Stimulated activated CD8-positive, alpha-beta memory T cell treated with anti-CD3 and anti-CD28 coated beads, Interleukin-12 subunit alpha, Interleukin-12 subunit beta, amount 100 ng/mL, for 4 hours (primary cell): ENCODE results near the gene METTL13.
"Not testable (repeated sequence)": the region's sequence is repeated elsewhere in the genome, so short reads cannot be mapped to it uniquely, and the experiment has no call there.

Source experiments
- DNase-seq: peaks from one replicate; pipeline ENCODE4 v3.0.0-alpha.2; 2020; ENCODE audit warnings: low read depth

The METTL13 gene

GRCh38 chr1:171769754-171770153 is 11.7 kb upstream of the METTL13 start:
- no peak for DNase-seq

GRCh38 chr1:171772312-171772711 is 9.1 kb upstream of the METTL13 start:
- no peak for DNase-seq

GRCh38 chr1:171780583-171781175 is 781 bp upstream of the METTL13 start:
- DNase-seq: no peak

- DNase-seq: no peak
Observed at GRCh38 chr1:171783816-171784530, 2.5 kb downstream of the METTL13 start.

GRCh38 chr1:171784784-171785183 is 3.3 kb downstream of the METTL13 start:
- DNase-seq: no peak

GRCh38 chr1:171785766-171786165 is 4.3 kb downstream of the METTL13 start:
- DNase-seq: no peak

- no peak for DNase-seq
Observed at GRCh38 chr1:171786534-171786933, 5.1 kb downstream of the METTL13 start.

GRCh38 chr1:171787686-171788480 is 6.4 kb downstream of the METTL13 start:
- DNase-seq: no peak

GRCh38 chr1:171788696-171789095 is 7.2 kb downstream of the METTL13 start:
- no peak for DNase-seq

- no peak for DNase-seq
Observed at GRCh38 chr1:171790318-171790717, 8.9 kb downstream of the METTL13 start.

- no peak for DNase-seq
Observed at GRCh38 chr1:171792656-171793369, 11.4 kb downstream of the METTL13 start.

GRCh38 chr1:171793636-171794035 is 12.2 kb downstream of the METTL13 start:
- DNase-seq: no peak

GRCh38 chr1:171794085-171794484 is 12.6 kb downstream of the METTL13 start:
- DNase-seq: no peak

- no peak for DNase-seq
Observed at GRCh38 chr1:171796592-171796991, 15.1 kb downstream of the METTL13 start.

GRCh38 chr1:171798311-171798710 is 16.9 kb downstream of the METTL13 start:
- no peak for DNase-seq

GRCh38 chr1:171798765-171799164 is 17.3 kb downstream of the METTL13 start:
- no peak for DNase-seq

- DNase-seq: no peak
Observed at GRCh38 chr1:171799166-171799565, 17.7 kb downstream of the METTL13 start.

GRCh38 chr1:171799698-171800097 is 18.2 kb downstream of the METTL13 start:
- not testable (repeated sequence) for DNase-seq

- no peak for DNase-seq
Observed at GRCh38 chr1:171800342-171800741, 18.9 kb downstream of the METTL13 start.

GRCh38 chr1:171800851-171801250 is 19.4 kb downstream of the METTL13 start:
- DNase-seq: no peak

- DNase-seq: no peak
Observed at GRCh38 chr1:171801487-171801891, 20.0 kb downstream of the METTL13 start.

- DNase-seq: no peak
Observed at GRCh38 chr1:171802207-171802606, 20.7 kb downstream of the METTL13 start.
